IMR-90 (cell line): ENCODE measurements around the gene HMGCR. TPM values are rescaled to one million over a fixed set of nuclear protein-coding genes. Genes with fewer than 3 reads are reported as not detected.

Experiments used
- ATAC-seq: fragments of 200-7000 bp; cut with Tn5 transposase; 2 replicates; pipeline ENCODE4 v1.9.1; 2020; ENCODE audit warnings: low read depth, mild to moderate bottlenecking, moderate library complexity
- BruUV-seq: library from RNA; stranded (reverse); fragments of 400-500 nt; replicated peaks from 2 replicates; lab custom pipeline; 2021; lab: Mats Ljungman, UMichigan
- CTCF ChIA-PET: fragments of 300-600 bp; formaldehyde crosslinking; extraction: SDS; loops from one replicate; lab custom pipeline; 2021; ENCODE audit warnings: antibody characterized with exemption; lab: Yijun Ruan, JAX
- POLR2A ChIA-PET: fragments of 300-600 bp; sonication (Branson Sonifier 250); formaldehyde crosslinking; loops from one replicate; lab custom pipeline; 2022; ENCODE audit warnings: antibody characterized with exemption; ENCODE audit not compliant: unreplicated experiment; lab: Charles Lee
- DNase-seq: peaks from one replicate; pipeline ENCODE4 v3.0.0; 2013
- H2AFZ ChIP-seq: replicated peaks from 2 replicates; pipeline ENCODE3; 2013; ENCODE audit warnings: low read length, mild to moderate bottlenecking; ENCODE audit not compliant: poor library complexity
- H2AK5ac ChIP-seq: 2 replicates; pipeline ENCODE4 v1.6.1; 2013; ENCODE audit warnings: low read depth, low read length, inconsistent platforms
- H2AK9ac ChIP-seq: replicated peaks from 2 replicates; pipeline ENCODE3; 2013; ENCODE audit warnings: mild to moderate bottlenecking, low read depth, low read length, moderate library complexity; ENCODE audit not compliant: poor library complexity
- H2BK120ac ChIP-seq: 2 replicates; pipeline ENCODE4 v1.6.1; 2013; ENCODE audit warnings: low read depth, low read length, inconsistent platforms
- H2BK15ac ChIP-seq: 3 replicates; pipeline ENCODE4 v1.6.1; 2013; ENCODE audit warnings: low read depth, low read length, inconsistent platforms
- H2BK20ac ChIP-seq: 2 replicates; pipeline ENCODE4 v1.6.1; 2013; ENCODE audit warnings: low read depth, mild to moderate bottlenecking, inconsistent platforms, low read length, moderate library complexity
- H2BK5ac ChIP-seq: 2 replicates; pipeline ENCODE4 v1.6.1; 2013; ENCODE audit warnings: mild to moderate bottlenecking, low read depth, low read length, inconsistent platforms; ENCODE audit not compliant: poor library complexity, severe bottlenecking
- H3K14ac ChIP-seq: replicated peaks from 2 replicates; pipeline ENCODE4 v1.6.1; 2013; ENCODE audit warnings: low read depth, low read length, inconsistent platforms
- H3K18ac ChIP-seq: 2 replicates; pipeline ENCODE4 v1.6.1; 2013; ENCODE audit warnings: low read depth, low read length, control low read depth
- H3K23ac ChIP-seq: 2 replicates; pipeline ENCODE4 v1.6.1; 2013; ENCODE audit warnings: low read depth, low read length, inconsistent platforms
- H3K27ac ChIP-seq: 2 replicates; pipeline ENCODE4 v1.5.1; 2013; ENCODE audit warnings: mild to moderate bottlenecking, control low read depth, low read length; ENCODE audit not compliant: insufficient read depth
- H3K27me3 ChIP-seq: 2 replicates; pipeline ENCODE4 v1.6.1; 2013; ENCODE audit warnings: low read length; ENCODE audit not compliant: control insufficient read depth, insufficient read depth
- H3K36me3 ChIP-seq: 2 replicates; pipeline ENCODE4 v1.6.1; 2013; ENCODE audit warnings: low read length, mixed read lengths; ENCODE audit not compliant: control insufficient read depth, insufficient read depth
- H3K4ac ChIP-seq: 2 replicates; pipeline ENCODE4 v1.6.1; 2013; ENCODE audit warnings: low read depth, low read length, inconsistent platforms
- H3K4me1 ChIP-seq: 2 replicates; pipeline ENCODE4 v1.6.1; 2013; ENCODE audit warnings: low read length, mixed read lengths; ENCODE audit not compliant: control insufficient read depth, insufficient read depth
- H3K4me2 ChIP-seq: 2 replicates; pipeline ENCODE4 v1.6.1; 2013; ENCODE audit warnings: low read depth, mild to moderate bottlenecking, control low read depth, low read length, moderate library complexity
- H3K4me3 ChIP-seq: 2 replicates; pipeline ENCODE4 v1.5.1; 2013; ENCODE audit warnings: low read depth, mild to moderate bottlenecking, control low read depth, low read length, moderate library complexity; ENCODE audit not compliant: insufficient read depth
- H3K56ac ChIP-seq: 2 replicates; pipeline ENCODE4 v1.6.1; 2013; ENCODE audit warnings: low read length, inconsistent platforms; ENCODE audit not compliant: insufficient read depth; ENCODE audit errors: extremely low read depth
- H3K79me1 ChIP-seq, 2 experiments: 2 replicates each; pipeline ENCODE4 v1.6.1; 2013; ENCODE audit warnings: low read length in 2 of 2, inconsistent platforms in 1 of 2, low read depth in 1 of 2
- H3K9ac ChIP-seq: 2 replicates; pipeline ENCODE4 v1.6.1; 2013; ENCODE audit warnings: low read depth, low read length, control low read depth
- H3K9me1 ChIP-seq: 2 replicates; pipeline ENCODE4 v1.6.1; 2013; ENCODE audit warnings: low read length, inconsistent platforms; ENCODE audit not compliant: insufficient read depth
- H3K9me3 ChIP-seq: 2 replicates; pipeline ENCODE4 v1.6.1; 2013; ENCODE audit warnings: low read length; ENCODE audit not compliant: control insufficient read depth, insufficient read depth
- H4K20me1 ChIP-seq: 2 replicates; pipeline ENCODE4 v1.6.1; 2013; ENCODE audit warnings: low read length, inconsistent platforms; ENCODE audit not compliant: insufficient read depth
- H4K5ac ChIP-seq: 2 replicates; pipeline ENCODE4 v1.6.1; 2013; ENCODE audit warnings: mild to moderate bottlenecking, low read depth, low read length, control low read depth
- H4K8ac ChIP-seq, 2 experiments: 2 replicates each; pipeline ENCODE4 v1.6.1; 2013; ENCODE audit warnings: low read depth in 2 of 2, low read length in 2 of 2, control low read depth in 1 of 2, inconsistent platforms in 1 of 2
- H4K91ac ChIP-seq: 2 replicates; pipeline ENCODE4 v1.6.1; 2013; ENCODE audit warnings: low read depth, low read length, inconsistent platforms; ENCODE audit not compliant: insufficient read depth
- BHLHE40 ChIP-seq: fragments of 150-350 bp; IDR thresholded peaks from 2 replicates; pipeline ENCODE4 v1.6.1; 2016; ENCODE audit warnings: mild to moderate bottlenecking, low read depth, low read length
- CEBPB ChIP-seq: IDR thresholded peaks from 2 replicates; pipeline ENCODE4 v1.6.1; 2012; ENCODE audit warnings: low read depth, low read length, improper control_type of control experiment
- MAFK ChIP-seq: IDR thresholded peaks from 2 replicates; pipeline ENCODE4 v1.6.1; 2012; ENCODE audit warnings: low read depth, low read length, improper control_type of control experiment
- MAZ ChIP-seq: IDR thresholded peaks from 2 replicates; pipeline ENCODE4 v1.6.1; 2012; ENCODE audit warnings: low read depth, mild to moderate bottlenecking, low read length, improper control_type of control experiment, moderate library complexity, borderline replicate concordance
- NFE2L2 ChIP-seq: fragments of 150-350 bp; IDR thresholded peaks from 2 replicates; pipeline ENCODE4 v1.6.1; 2016; ENCODE audit warnings: low read depth, mild to moderate bottlenecking, low read length
- RCOR1 ChIP-seq: IDR thresholded peaks from 2 replicates; pipeline ENCODE4 v1.6.1; 2012; ENCODE audit warnings: mild to moderate bottlenecking, low read length, improper control_type of control experiment; ENCODE audit not compliant: insufficient replicate concordance
- WGBS, 2 experiments: methylation state at CpG; one replicate each; pipeline versions ENCODE4 v1.1.5 to v1.1.7; 2013; ENCODE audit warnings: missing lambda C conversion rate in 2 of 2; ENCODE audit not compliant: insufficient read length in 1 of 2; ENCODE audit errors: extremely low coverage in 2 of 2; 5-methylcytosine and 5-hydroxymethylcytosine counted together
- dilution Hi-C: fragments of 300-500 bp; cut with HindIII; formaldehyde crosslinking; loops from one replicate; pipeline ENCODE4 v1.14.3; 2018; ENCODE audit warnings: low sequenced_read_pairs; ENCODE audit not compliant: unreplicated experiment
- in situ Hi-C: fragments of 300-500 bp; cut with MboI; formaldehyde crosslinking; loops from 3 replicates; pipeline ENCODE4 v1.14.3; 2019; ENCODE audit warnings: low sequenced_read_pairs, inconsistent platforms, mixed read lengths
- intact Hi-C: fragments of 100-400 bp; cut with micrococcal nuclease; formaldehyde crosslinking; loops from 2 replicates; pipeline ENCODE4 v1.10.0; 2022
- polyA plus RNA-seq, 3 experiments: library from polyadenylated mRNA; depleted of rRNA; stranded (reverse); fragments of >200 nt; gene quantifications; 2 replicates each; pipeline ENCODE4 v1.2.3, GENCODE V29; 2012; ENCODE audit warnings: low replicate concordance in 1 of 3
- total RNA-seq: library from RNA; depleted of rRNA; stranded (reverse); fragments of >200 nt; gene quantifications from 2 replicates; pipeline ENCODE4 v1.2.3, GENCODE V29; 2012
- TF ChIP-seq, protein P1 (sequence below): fragments of 150-350 bp; IDR thresholded peaks from 2 replicates; pipeline ENCODE4 v1.6.1; 2016; ENCODE audit warnings: low read depth, mild to moderate bottlenecking, low read length, moderate library complexity, borderline replicate concordance
- TF ChIP-seq, protein P2 (sequence below): fragments of 150-350 bp; IDR thresholded peaks from 2 replicates; pipeline ENCODE4 v1.6.1; 2017; ENCODE audit warnings: mild to moderate bottlenecking, antibody characterized with exemption, low read length, low read depth

HMGCR gene
- total and polyA plus RNA-seq, 2 of the 4 experiments (the other 2 are of a cell fraction): 23.3 to 48.6 TPM

DNA sequence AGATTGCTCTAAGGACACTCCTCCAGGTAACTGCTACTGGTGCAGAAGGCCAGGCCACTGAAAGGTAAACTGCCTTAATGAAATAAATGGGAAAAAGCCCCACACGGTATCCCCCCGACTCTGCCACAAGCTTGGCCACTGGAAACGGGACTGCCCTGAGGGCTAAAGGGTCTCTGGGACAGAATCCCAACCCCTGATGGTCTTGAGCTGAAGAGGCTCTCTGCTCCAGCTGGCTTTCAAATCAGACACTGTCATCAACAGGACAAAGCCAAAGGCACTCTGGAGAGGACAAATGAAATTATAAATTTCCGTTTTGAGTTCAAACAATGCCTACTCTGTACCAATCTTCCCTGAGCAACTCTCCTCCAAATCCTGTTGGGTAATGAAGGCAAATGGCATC is 33.6 kb upstream of the HMGCR start:
- Histone ChIP-seq H3K9me3 (no peaks in the 10 kb centered on the region), H2AK9ac (no peak overlapping the region), H3K79me1 (no peaks in the 10 kb centered on the region), H2BK20ac (no peak overlapping the region), H2AFZ (no peak overlapping the region), H3K4me2 (no peak overlapping the region), H3K4ac (no peak overlapping the region), H4K8ac (no peak overlapping the region), H3K4me1 (no peaks in the 10 kb centered on the region), H4K91ac (no peak overlapping the region), H2AK5ac (no peak overlapping the region), H3K18ac (no peak overlapping the region), H3K27ac (no peak overlapping the region), H3K4me3 (no peak overlapping the region), H3K14ac (no peak overlapping the region), H3K36me3 (no peaks in the 10 kb centered on the region), H2BK5ac (no peak overlapping the region), H3K9ac (no peak overlapping the region), H2BK120ac (no peak overlapping the region), H3K9me1 (no peaks in the 10 kb centered on the region), H2BK15ac (no peak overlapping the region), H3K23ac (no peak overlapping the region), H3K27me3 (peaks cover 3% of the 10 kb centered on the region; the same call in 1 of the 2 replicates), H4K5ac (no peak overlapping the region), H4K20me1 (no peaks in the 10 kb centered on the region), H3K56ac (no peak overlapping the region)
- intact Hi-C loops: no loop called here
- ChIA-PET CTCF (no interaction called here), POLR2A (no interaction called here)
- no peak for ATAC-seq
- in situ Hi-C loops: no loop called here
- DNase-seq: no peak
- TF ChIP-seq CEBPB: no peak
- no peak for TF ChIP-seq RCOR1
- TF ChIP-seq, protein P1, sequence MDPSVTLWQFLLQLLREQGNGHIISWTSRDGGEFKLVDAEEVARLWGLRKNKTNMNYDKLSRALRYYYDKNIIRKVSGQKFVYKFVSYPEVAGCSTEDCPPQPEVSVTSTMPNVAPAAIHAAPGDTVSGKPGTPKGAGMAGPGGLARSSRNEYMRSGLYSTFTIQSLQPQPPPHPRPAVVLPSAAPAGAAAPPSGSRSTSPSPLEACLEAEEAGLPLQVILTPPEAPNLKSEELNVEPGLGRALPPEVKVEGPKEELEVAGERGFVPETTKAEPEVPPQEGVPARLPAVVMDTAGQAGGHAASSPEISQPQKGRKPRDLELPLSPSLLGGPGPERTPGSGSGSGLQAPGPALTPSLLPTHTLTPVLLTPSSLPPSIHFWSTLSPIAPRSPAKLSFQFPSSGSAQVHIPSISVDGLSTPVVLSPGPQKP: no peak
- no peak for TF ChIP-seq NFE2L2
- TF ChIP-seq, protein P2, sequence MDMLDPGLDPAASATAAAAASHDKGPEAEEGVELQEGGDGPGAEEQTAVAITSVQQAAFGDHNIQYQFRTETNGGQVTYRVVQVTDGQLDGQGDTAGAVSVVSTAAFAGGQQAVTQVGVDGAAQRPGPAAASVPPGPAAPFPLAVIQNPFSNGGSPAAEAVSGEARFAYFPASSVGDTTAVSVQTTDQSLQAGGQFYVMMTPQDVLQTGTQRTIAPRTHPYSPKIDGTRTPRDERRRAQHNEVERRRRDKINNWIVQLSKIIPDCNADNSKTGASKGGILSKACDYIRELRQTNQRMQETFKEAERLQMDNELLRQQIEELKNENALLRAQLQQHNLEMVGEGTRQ: no peak
- TF ChIP-seq MAFK: no peak
- TF ChIP-seq MAZ: no peak
- TF ChIP-seq BHLHE40: no peak
- no TSS peak for BruUV-seq
- dilution Hi-C loops: no loop called here
- no CpG with 5 or more reads among the region's 4 CpGs for WGBS, 2 experiments
